NT2/D1 (cell line): ENCODE data around the gene NMRK2.

ENCODE experiments used
- YY1 ChIP-seq: IDR thresholded peaks from 2 replicates; pipeline ENCODE4 v1.6.1; 2011; ENCODE audit not compliant: insufficient read length, insufficient read depth
- ZNF274 ChIP-seq: IDR thresholded peaks from 2 replicates; pipeline ENCODE4 v1.6.1; 2011; ENCODE audit warnings: mild to moderate bottlenecking, low read depth, low read length

- TF ChIP-seq YY1 (no peak), ZNF274 (no peak)
These were observed 30.8 kb downstream of the NMRK2 start for GRCh38 chr19:3963458-3964255.
